Measurements from ENCODE around the gene GLYR1. TPM values are rescaled to one million over a fixed set of nuclear protein-coding genes. Genes with fewer than 3 reads are reported as not detected.

The GLYR1 gene
- total and polyA plus RNA-seq, 2 experiments from 2014 or later: 46.5 to 56.9 TPM

DNA sequence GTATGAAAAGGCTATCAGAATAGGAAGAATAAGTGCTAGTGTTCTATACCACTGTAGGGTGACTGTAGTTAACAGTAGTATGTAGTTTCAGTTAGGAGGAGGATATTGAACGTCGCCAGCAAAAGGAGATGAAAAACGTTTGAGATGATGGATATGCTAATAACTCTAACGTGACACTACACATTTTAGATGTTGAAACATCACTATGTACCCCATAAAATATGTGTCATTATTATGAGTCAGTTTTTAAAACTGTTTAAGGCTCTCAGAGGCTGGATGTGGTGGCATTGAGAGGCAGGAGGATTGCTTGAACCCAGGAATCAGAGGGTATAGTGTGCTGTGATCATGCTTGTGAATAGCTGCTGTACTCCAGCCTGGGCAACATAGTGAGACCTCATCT, 32.0 kb upstream of the GLYR1 start:
- Histone ChIP-seq H3K79me2 (no peaks in the 10 kb centered on the region), H3K4me2 (no peak overlapping the region), H3K27me3 (no peaks in the 10 kb centered on the region), H3K36me3 (replicated peaks; ENCODE audit: insufficient read depth, low read depth) (peaks cover 2% of the 10 kb centered on the region), H2AFZ (no peak overlapping the region), H3K27ac (no peak overlapping the region), H3K9me2 (replicated peaks; ENCODE audit: insufficient read depth) (no peaks in the 10 kb centered on the region), H4K20me1 (ENCODE audit: insufficient read depth, poor library complexity, severe bottlenecking) (peaks cover 4% of the 10 kb centered on the region), H3K4me1 (ENCODE audit: insufficient read depth) (peaks cover 10% of the 10 kb centered on the region), H3K4me3 (no peak overlapping the region), H3K9me3 (ENCODE audit: low read depth) (no peaks in the 10 kb centered on the region)
- WGBS (ENCODE audit: low lambda C conversion rate, missing lambda C conversion rate): 86% methylated on average over 4 of the region's 4 CpGs
- DNase-seq (ENCODE audit: low spot score): no peak
- TF ChIP-seq, protein P1, sequence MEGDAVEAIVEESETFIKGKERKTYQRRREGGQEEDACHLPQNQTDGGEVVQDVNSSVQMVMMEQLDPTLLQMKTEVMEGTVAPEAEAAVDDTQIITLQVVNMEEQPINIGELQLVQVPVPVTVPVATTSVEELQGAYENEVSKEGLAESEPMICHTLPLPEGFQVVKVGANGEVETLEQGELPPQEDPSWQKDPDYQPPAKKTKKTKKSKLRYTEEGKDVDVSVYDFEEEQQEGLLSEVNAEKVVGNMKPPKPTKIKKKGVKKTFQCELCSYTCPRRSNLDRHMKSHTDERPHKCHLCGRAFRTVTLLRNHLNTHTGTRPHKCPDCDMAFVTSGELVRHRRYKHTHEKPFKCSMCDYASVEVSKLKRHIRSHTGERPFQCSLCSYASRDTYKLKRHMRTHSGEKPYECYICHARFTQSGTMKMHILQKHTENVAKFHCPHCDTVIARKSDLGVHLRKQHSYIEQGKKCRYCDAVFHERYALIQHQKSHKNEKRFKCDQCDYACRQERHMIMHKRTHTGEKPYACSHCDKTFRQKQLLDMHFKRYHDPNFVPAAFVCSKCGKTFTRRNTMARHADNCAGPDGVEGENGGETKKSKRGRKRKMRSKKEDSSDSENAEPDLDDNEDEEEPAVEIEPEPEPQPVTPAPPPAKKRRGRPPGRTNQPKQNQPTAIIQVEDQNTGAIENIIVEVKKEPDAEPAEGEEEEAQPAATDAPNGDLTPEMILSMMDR (IDR thresholded peaks at IDR 0.05; ENCODE audit: poor library complexity): no peak
- TF ChIP-seq EZH2 (IDR thresholded peaks at IDR 0.05; ENCODE audit: borderline replicate concordance) (no peak), EZH2phosphoT487 (IDR thresholded peaks at IDR 0.05; ENCODE audit: low read depth, severe bottlenecking, unreplicated experiment) (no peak)

DNA sequence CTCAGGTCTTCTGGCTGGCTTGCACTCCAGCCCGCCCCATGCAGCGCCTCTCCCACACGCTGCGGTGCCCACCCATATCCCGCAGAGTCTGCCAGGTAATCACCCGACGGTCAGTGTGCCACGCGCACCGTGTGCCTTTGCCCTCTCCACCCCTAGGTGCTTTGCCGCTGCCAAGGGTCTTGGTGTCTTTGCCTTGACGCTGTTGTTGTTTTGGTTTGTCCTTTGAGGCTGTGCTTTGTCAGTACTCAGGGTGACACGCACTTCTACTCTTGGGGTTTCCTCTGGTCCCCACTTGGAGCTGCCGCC, 30.2 kb upstream of the GLYR1 start:
- DNase-seq (ENCODE audit: low spot score): no peak
- Histone ChIP-seq H3K36me3 (replicated peaks; ENCODE audit: insufficient read depth, low read depth) (no peaks in the 10 kb centered on the region), H3K79me2 (no peaks in the 10 kb centered on the region), H3K4me2 (no peak overlapping the region), H4K20me1 (ENCODE audit: insufficient read depth, poor library complexity, severe bottlenecking) (peaks cover 4% of the 10 kb centered on the region), H3K27ac (no peak overlapping the region), H2AFZ (no peak overlapping the region), H3K9me2 (replicated peaks; ENCODE audit: insufficient read depth) (no peaks in the 10 kb centered on the region), H3K4me3 (no peak overlapping the region), H3K4me1 (ENCODE audit: insufficient read depth) (peaks cover 5% of the 10 kb centered on the region), H3K27me3 (no peaks in the 10 kb centered on the region), H3K9me3 (ENCODE audit: low read depth) (no peaks in the 10 kb centered on the region)
- TF ChIP-seq EZH2 (IDR thresholded peaks at IDR 0.05; ENCODE audit: borderline replicate concordance) (no peak), EZH2phosphoT487 (IDR thresholded peaks at IDR 0.05; ENCODE audit: low read depth, severe bottlenecking, unreplicated experiment) (no peak)
- TF ChIP-seq, protein P1 (IDR thresholded peaks at IDR 0.05; ENCODE audit: poor library complexity): no peak
- WGBS (ENCODE audit: low lambda C conversion rate, missing lambda C conversion rate): 98% methylated on average over 14 of the region's 14 CpGs

DNA sequence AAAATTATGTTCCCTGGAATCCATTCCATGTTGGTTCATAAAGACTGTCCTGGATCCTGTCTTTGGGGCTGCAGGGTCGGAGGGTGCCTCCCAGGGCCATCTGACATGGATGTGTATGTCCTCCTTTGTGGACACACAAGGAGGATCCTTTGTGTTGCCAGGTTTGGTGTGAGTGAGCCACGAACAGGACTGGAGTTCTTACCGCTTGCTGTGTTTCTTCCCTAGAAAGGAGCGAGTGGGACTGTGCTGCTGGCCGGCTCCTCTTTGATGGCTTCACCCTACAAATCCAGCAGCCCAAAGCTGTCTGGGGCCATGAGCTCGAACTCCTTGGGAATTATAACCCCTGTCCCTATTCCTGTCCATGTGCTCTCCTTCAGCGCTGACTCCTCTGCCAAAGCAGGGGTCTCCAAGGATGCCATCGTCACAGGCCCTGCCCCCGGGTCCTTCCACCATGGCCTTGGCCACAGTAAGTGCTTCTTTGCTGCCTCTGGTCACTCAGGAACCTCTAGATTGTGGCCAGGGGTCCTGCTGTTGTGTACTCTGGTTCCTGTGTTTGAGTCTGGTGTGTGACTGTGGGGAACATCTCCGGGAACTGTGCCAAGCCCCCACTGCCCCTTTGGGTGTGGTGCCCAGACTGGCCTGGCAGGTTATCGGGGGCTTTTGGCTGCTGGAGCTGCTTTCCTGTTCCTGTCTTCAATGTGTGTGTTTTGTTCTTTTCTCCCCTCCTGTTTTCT, 29.7 kb upstream of the GLYR1 start:
- Histone ChIP-seq H3K4me1 (ENCODE audit: insufficient read depth) (peaks cover 1% of the 10 kb centered on the region), H3K79me2 (no peaks in the 10 kb centered on the region), H3K9me2 (replicated peaks; ENCODE audit: insufficient read depth) (no peaks in the 10 kb centered on the region), H3K4me2 (no peak overlapping the region), H3K36me3 (replicated peaks; ENCODE audit: insufficient read depth, low read depth) (no peaks in the 10 kb centered on the region), H3K27me3 (no peaks in the 10 kb centered on the region), H4K20me1 (ENCODE audit: insufficient read depth, poor library complexity, severe bottlenecking) (peaks cover under 1% of the 10 kb centered on the region), H3K9me3 (ENCODE audit: low read depth) (no peaks in the 10 kb centered on the region), H3K4me3 (no peak overlapping the region), H2AFZ (no peak overlapping the region), H3K27ac (no peak overlapping the region)
- 95% methylated on average over 11 of the region's 11 CpGs for WGBS (ENCODE audit: low lambda C conversion rate, missing lambda C conversion rate)
- no peak for DNase-seq (ENCODE audit: low spot score)
- TF ChIP-seq, protein P1 (IDR thresholded peaks at IDR 0.05; ENCODE audit: poor library complexity): no peak
- TF ChIP-seq EZH2 (IDR thresholded peaks at IDR 0.05; ENCODE audit: borderline replicate concordance) (no peak), EZH2phosphoT487 (IDR thresholded peaks at IDR 0.05; ENCODE audit: low read depth, severe bottlenecking, unreplicated experiment) (no peak)
